Brain microvascular endothelial cell (primary cell): ENCODE results near the gene MT1X.

Experiments
- DNase-seq: peaks from one replicate; pipeline ENCODE4 v3.0.0-alpha.2; 2020
- H3K27ac ChIP-seq: fragments of 250-450 bp; sonication (Bioruptor Pico); 2 replicates; pipeline ENCODE4 v1.5.1; 2020; ENCODE audit warnings: mild to moderate bottlenecking, moderate library complexity
- H3K27me3 ChIP-seq: fragments of 250-450 bp; sonication (Bioruptor Pico); replicated peaks from 2 replicates; pipeline ENCODE4 v1.5.1; 2020; ENCODE audit warnings: mild to moderate bottlenecking
- H3K36me3 ChIP-seq: fragments of 250-450 bp; sonication (Bioruptor Pico); replicated peaks from 2 replicates; pipeline ENCODE4 v1.5.1; 2020; ENCODE audit warnings: mild to moderate bottlenecking
- H3K4me3 ChIP-seq: 2 replicates; pipeline ENCODE4 v1.5.1; 2011; ENCODE audit warnings: low read depth, mild to moderate bottlenecking, control low read depth, low read length, moderate library complexity
- CTCF ChIP-seq: IDR thresholded peaks from 2 replicates; pipeline ENCODE4 v1.5.1; 2011; ENCODE audit warnings: low read depth, mild to moderate bottlenecking, moderate library complexity, low read length, control low read depth, inconsistent platforms; ENCODE audit errors: missing control alignments
- in situ Hi-C: cut with HindIII; loops from 2 replicates; pipeline ENCODE4 v1.10.0; 2017; ENCODE audit warnings: low sequenced_read_pairs, low pct_ligation_motif_present

Gene MT1X

DNA sequence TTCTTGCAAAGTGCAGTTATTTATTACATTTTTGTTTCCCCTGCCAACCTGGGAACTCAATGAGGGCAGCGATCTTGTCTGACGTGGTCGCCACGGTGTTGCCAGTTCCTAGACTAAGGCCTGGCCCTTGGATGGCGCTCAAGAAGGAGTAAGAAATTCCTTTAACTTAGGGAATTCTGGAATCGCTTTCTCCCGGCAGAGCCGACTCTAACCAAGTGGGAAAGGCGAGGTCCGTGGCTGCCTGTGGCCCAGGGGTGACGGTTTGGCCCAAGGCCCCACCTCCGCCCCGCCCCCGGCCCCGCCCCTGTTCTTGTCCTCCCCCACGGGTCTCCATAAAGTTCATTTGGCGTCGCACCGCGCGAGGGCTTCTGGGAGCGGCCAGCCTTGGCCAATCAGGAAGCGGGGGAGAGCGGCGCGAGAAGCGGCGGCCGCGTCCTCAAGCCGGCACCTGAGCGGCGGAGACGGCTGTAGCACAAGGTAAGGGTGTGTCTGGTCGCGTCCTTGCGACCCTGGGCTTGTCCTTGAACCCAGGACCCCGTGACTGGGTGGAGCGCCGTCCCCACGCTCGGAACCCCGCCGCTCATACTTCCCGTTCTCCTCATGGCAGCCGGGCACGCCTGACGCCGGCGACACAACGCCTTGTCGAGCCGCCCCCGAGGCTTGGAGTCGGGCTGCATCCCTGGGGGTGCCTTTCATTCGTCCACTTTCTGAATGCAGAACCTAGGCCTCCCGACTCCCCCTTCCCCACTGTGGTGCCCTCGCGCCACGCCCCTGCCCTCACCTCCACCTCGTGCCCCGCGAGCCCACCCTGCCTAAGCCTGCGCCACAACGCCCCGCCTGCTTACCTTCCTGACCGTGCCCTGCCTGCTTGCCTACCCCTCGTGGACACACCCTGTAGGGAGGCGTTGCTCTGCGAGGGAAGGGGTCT lies 47.7 kb downstream of the MT1X start, which contains the start of gene NUP93:
NUP93 (plus strand) TSS at position 395 of the 928 bp plus-strand sequence. CDS start 18,119 bp downstream, outside the sequence.
- in situ Hi-C loops: no loop called here
- Histone ChIP-seq H3K4me3 (peak within 1 kb of the TSS; percentile 98), H3K36me3 (no peaks in the 10 kb centered on the region), H3K27me3 (no peaks in the 10 kb centered on the region), H3K27ac (peak within 1 kb of the TSS; percentile 75)
- TF ChIP-seq CTCF: no peak
- DNase-seq: peak; percentile 87

- DNase-seq: no peak
- Histone ChIP-seq H3K27ac (no peak overlapping the region), H3K4me3 (no peak overlapping the region), H3K36me3 (no peaks in the 10 kb centered on the region), H3K27me3 (no peaks in the 10 kb centered on the region)
- TF ChIP-seq CTCF: no peak
- in situ Hi-C loops: no loop called here
These were observed 50.1 kb downstream of the MT1X start for GRCh38 chr16:56732366-56732765.

DNA sequence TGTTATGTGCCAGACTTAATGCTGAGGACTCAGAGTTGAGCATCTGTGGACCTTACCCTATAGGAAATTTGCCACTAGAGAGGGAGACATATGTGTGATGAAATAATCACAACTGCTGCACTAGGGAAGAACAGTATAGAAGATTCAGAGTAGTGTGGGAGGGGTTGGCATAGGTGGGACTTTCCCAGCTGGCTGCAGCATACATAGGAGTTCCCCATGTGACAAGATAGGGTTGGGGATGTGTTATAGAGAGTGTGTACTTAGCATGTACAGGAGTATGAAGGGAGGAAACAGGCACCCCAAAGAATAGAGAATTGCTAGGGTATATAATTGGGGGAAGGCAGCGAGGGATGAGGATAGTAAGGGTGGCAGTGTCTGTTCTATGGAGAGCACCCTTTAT lies 50.6 kb downstream of the MT1X start:
- Histone ChIP-seq H3K36me3 (no peaks in the 10 kb centered on the region), H3K27ac (no peak overlapping the region), H3K27me3 (no peaks in the 10 kb centered on the region), H3K4me3 (no peak overlapping the region)
- no peak for DNase-seq
- TF ChIP-seq CTCF: no peak
- in situ Hi-C loops: no loop called here
